DND-41 (cell line): Measurements from ENCODE around the gene NUBPL.

Experiments
- ATAC-seq: fragments of 200-7000 bp; cut with Tn5 transposase; 3 replicates; pipeline ENCODE4 v1.9.1; 2021; ENCODE audit warnings: low read depth; ENCODE audit not compliant: insufficient read depth
- DNase-seq: peaks from one replicate; pipeline ENCODE4 v3.0.0-alpha.2; 2020
- H2AFZ ChIP-seq: 2 replicates; pipeline ENCODE4 v1.6.0; 2012; ENCODE audit warnings: low read depth, low read length
- H3K27ac ChIP-seq: 2 replicates; pipeline ENCODE4 v1.5.1; 2012; ENCODE audit warnings: low read length, inconsistent platforms
- H3K27me3 ChIP-seq: fragments of 200-600 bp; sonication (generic); 2 replicates; pipeline ENCODE4 v1.6.0; 2012; ENCODE audit warnings: low read length, mild to moderate bottlenecking, inconsistent platforms; ENCODE audit not compliant: insufficient read depth, poor library complexity
- H3K36me3 ChIP-seq: 2 replicates; pipeline ENCODE4 v1.5.1; 2012; ENCODE audit warnings: low read length, inconsistent platforms; ENCODE audit not compliant: insufficient read depth
- H3K4me1 ChIP-seq: 2 replicates; pipeline ENCODE4 v1.5.1; 2012; ENCODE audit warnings: mild to moderate bottlenecking, low read length; ENCODE audit not compliant: insufficient read depth
- H3K4me2 ChIP-seq: 2 replicates; pipeline ENCODE4 v1.6.0; 2012; ENCODE audit warnings: mild to moderate bottlenecking, moderate library complexity, low read length, inconsistent platforms; ENCODE audit not compliant: insufficient read depth
- H3K4me3 ChIP-seq, 2 experiments: fragments of 200-600 bp in 1 of 2; shearing (Covaris generic) in 1 of 2; 2 replicates each; pipeline ENCODE4 v1.5.1; 2012 to 2016; ENCODE audit warnings: inconsistent platforms in 2 of 2, low read length in 2 of 2, mild to moderate bottlenecking in 2 of 2, low read depth in 1 of 2, moderate library complexity in 1 of 2
- H3K79me2 ChIP-seq: 2 replicates; pipeline ENCODE4 v1.6.0; 2012; ENCODE audit warnings: low read length, inconsistent platforms; ENCODE audit not compliant: insufficient read depth
- H3K9ac ChIP-seq: 2 replicates; pipeline ENCODE4 v1.6.0; 2012; ENCODE audit warnings: low read depth, mild to moderate bottlenecking, inconsistent platforms, low read length, moderate library complexity
- H3K9me3 ChIP-seq: 2 replicates; pipeline ENCODE4 v1.5.1; 2012; ENCODE audit warnings: low read length, moderate library complexity, mild to moderate bottlenecking, inconsistent platforms; ENCODE audit not compliant: insufficient read depth, severe bottlenecking
- H4K20me1 ChIP-seq: 2 replicates; pipeline ENCODE4 v1.6.0; 2012; ENCODE audit warnings: low read length; ENCODE audit not compliant: insufficient read depth
- CTCF ChIP-seq: IDR thresholded peaks from 2 replicates; pipeline ENCODE4 v1.5.1; 2012; ENCODE audit warnings: borderline replicate concordance, low read length, moderate library complexity, mild to moderate bottlenecking; ENCODE audit not compliant: poor library complexity, severe bottlenecking; ENCODE audit errors: extremely low read depth
- EZH2 ChIP-seq: IDR thresholded peaks from 3 replicates; pipeline ENCODE4 v1.6.1; 2012; ENCODE audit warnings: borderline replicate concordance, low read depth, mild to moderate bottlenecking, moderate library complexity, low read length, inconsistent platforms; ENCODE audit not compliant: severe bottlenecking

NUBPL gene

GRCh38 chr14:31718585-31718984 is 157.4 kb downstream of the NUBPL start:
- H3K4me1 ChIP-seq: no peaks in the 10 kb centered on the region
- DNase-seq: no peak
- H3K4me3 ChIP-seq: no peak overlapping the region
- TF ChIP-seq EZH2 (no peak), CTCF (no peak)
- H3K9ac ChIP-seq: no peak overlapping the region
- H4K20me1 ChIP-seq: no peaks in the 10 kb centered on the region
- ATAC-seq: no peak
- no peak overlapping the region for H3K4me2 ChIP-seq
- H3K79me2 ChIP-seq: no peaks in the 10 kb centered on the region
- no peak overlapping the region for H3K27ac ChIP-seq
- H3K27me3 ChIP-seq: no peaks in the 10 kb centered on the region
- H3K9me3 ChIP-seq: no peaks in the 10 kb centered on the region
- H2AFZ ChIP-seq: no peak overlapping the region
- no peaks in the 10 kb centered on the region for H3K36me3 ChIP-seq

GRCh38 chr14:31718985-31719384 is 157.8 kb downstream of the NUBPL start:
- H3K9ac ChIP-seq: no peak overlapping the region
- no peaks in the 10 kb centered on the region for H3K27me3 ChIP-seq
- no peaks in the 10 kb centered on the region for H3K4me1 ChIP-seq
- H3K9me3 ChIP-seq: no peaks in the 10 kb centered on the region
- DNase-seq (no peak), ATAC-seq (no peak)
- no peak overlapping the region for H3K4me2 ChIP-seq
- H3K36me3 ChIP-seq: no peaks in the 10 kb centered on the region
- H2AFZ ChIP-seq: no peak overlapping the region
- H3K27ac ChIP-seq: no peak overlapping the region
- TF ChIP-seq CTCF (no peak), EZH2 (no peak)
- H3K4me3 ChIP-seq: no peak overlapping the region
- H3K79me2 ChIP-seq: no peaks in the 10 kb centered on the region
- H4K20me1 ChIP-seq: no peaks in the 10 kb centered on the region

- Histone ChIP-seq H3K36me3 (peaks cover 8% of the 10 kb centered on the region; the same call in 1 of the 2 replicates), H4K20me1 (no peaks in the 10 kb centered on the region), H3K4me2 (no peak overlapping the region), H3K4me1 (no peaks in the 10 kb centered on the region), H3K9ac (no peak overlapping the region), H3K27ac (no peak overlapping the region), H3K9me3 (peaks cover 13% of the 10 kb centered on the region), H3K27me3 (no peaks in the 10 kb centered on the region), H3K4me3 (no peak overlapping the region), H2AFZ (no peak overlapping the region), H3K79me2 (no peaks in the 10 kb centered on the region)
- ATAC-seq (no peak), DNase-seq (no peak)
- no peak for TF ChIP-seq EZH2
- TF ChIP-seq CTCF: no peak
These were observed 165.1 kb downstream of the NUBPL start for GRCh38 chr14:31726337-31726736.

GRCh38 chr14:31727797-31728196 is 166.6 kb downstream of the NUBPL start:
- Histone ChIP-seq H3K9me3 (peaks cover 13% of the 10 kb centered on the region), H3K79me2 (no peaks in the 10 kb centered on the region), H3K9ac (no peak overlapping the region), H3K36me3 (peaks cover 10% of the 10 kb centered on the region; the same call in 1 of the 2 replicates), H3K4me2 (no peak overlapping the region), H4K20me1 (no peaks in the 10 kb centered on the region), H3K27ac (no peak overlapping the region), H3K27me3 (no peaks in the 10 kb centered on the region), H3K4me3 (no peak overlapping the region), H2AFZ (no peak overlapping the region), H3K4me1 (no peaks in the 10 kb centered on the region)
- TF ChIP-seq EZH2: no peak
- TF ChIP-seq CTCF: no peak
- ATAC-seq (no peak), DNase-seq (no peak)
